ENCODE data around the gene GSS. TPM values are rescaled to one million over a fixed set of nuclear protein-coding genes. Genes with fewer than 3 reads are reported as not detected.

The GSS gene
- total and polyA plus RNA-seq, 2 of the 8 experiments (the other 6 are each of a cell fraction or from before 2014, with no cell fraction given), result 34.6 to 43.2 TPM

DNA sequence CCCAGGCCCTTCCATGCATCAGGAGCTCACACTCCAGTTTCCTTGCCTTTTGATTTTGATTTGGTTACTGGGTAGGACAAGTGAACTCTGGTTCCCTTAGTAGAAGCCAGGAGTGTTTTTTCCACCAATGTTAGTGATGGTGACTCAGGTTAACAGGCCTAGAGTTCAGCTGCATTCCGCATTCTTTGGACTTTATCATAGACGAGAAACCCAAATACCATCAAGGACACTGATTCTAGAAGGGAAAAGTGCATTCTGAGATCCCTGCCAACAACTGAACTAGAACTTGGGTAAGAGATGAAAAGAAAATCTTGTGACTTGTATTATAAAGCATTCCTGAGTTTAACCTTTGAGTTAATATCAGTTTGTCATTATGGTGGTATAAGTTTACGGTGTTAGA lies 8.9 kb downstream of the GSS start:
- 85% methylated on average over 3 of the region's 3 CpGs; no CpG with 5 or more reads in 1 of the 2 experiments for WGBS, 2 experiments (ENCODE audit: extremely low coverage in 1 of 2, insufficient coverage in 1 of 2, insufficient read length in 1 of 2, insufficient replicate concordance in 2 of 2, low coverage in 1 of 2, low lambda C conversion rate in 2 of 2, missing lambda C conversion rate in 1 of 2)
- H2BK15ac ChIP-seq (ENCODE audit: low read length), result no peak overlapping the region
- DNase-seq (ENCODE audit: low read depth in 1 of 2, low spot score in 2 of 2) (no peak), FAIRE-seq (no peak)
- no peak overlapping the region for H2BK12ac ChIP-seq (ENCODE audit: low read depth, low read length)
- POLR2A ChIA-PET (ENCODE audit: partially characterized antibody), result interaction anchor here (0.8 to 0.9 kb wide), 2 partner anchors 8 to 22 kb away, joined by 3 read pairs; no protein-coding TSS in a partner anchor
- H4K20me1 ChIP-seq (replicated peaks in 1 of 2; ENCODE audit: control insufficient read depth in 1 of 2, insufficient read depth in 2 of 2, low read length in 2 of 2), result peaks cover 0 to 3% of the 10 kb centered on the region in 2 experiments
- no peak overlapping the region for H3K4me2 ChIP-seq (ENCODE audit: insufficient read depth in 1 of 2, low read depth in 2 of 2, low read length in 2 of 2)
- no peak overlapping the region for H4K8ac ChIP-seq (ENCODE audit: extremely low read depth, insufficient read depth, low read length)
- peaks cover 2 to 16% (median 10%) of the 10 kb centered on the region in 4 experiments; a peak in 4 of 8 replicates for H3K36me3 ChIP-seq (ENCODE audit: control insufficient read depth in 2 of 4, insufficient read depth in 4 of 4, low read length in 3 of 4)
- H3K14ac ChIP-seq (ENCODE audit: insufficient read length), result no peak overlapping the region
- no peaks in the 10 kb centered on the region for H3K4me1 ChIP-seq (replicated peaks in 1 of 4; ENCODE audit: control insufficient read depth in 3 of 4, insufficient read depth in 4 of 4, low read length in 3 of 4)
- H2BK20ac ChIP-seq (ENCODE audit: low read length), result no peak overlapping the region
- H2AFZ ChIP-seq (ENCODE audit: low read length), result no peak overlapping the region
- H3K27ac ChIP-seq (ENCODE audit: low read depth, low read length), result no peak overlapping the region
- H4K91ac ChIP-seq (replicated peaks; ENCODE audit: insufficient read length, low read length), result no peak overlapping the region
- no peak overlapping the region for H2AK5ac ChIP-seq (ENCODE audit: low read depth, low read length)
- CTCF ChIA-PET (ENCODE audit: partially characterized antibody), result interaction anchor here (0.6 to 2.4 kb wide), 2 partner anchors 56 to 72 kb away, joined by 4 to 5 read pairs; no protein-coding TSS in a partner anchor
- H3K9ac ChIP-seq (replicated peaks in 1 of 4; ENCODE audit: extremely low read depth in 1 of 4, low read depth in 3 of 4, low read length in 3 of 4), result no peak overlapping the region
- no peak overlapping the region for H3K4me3 ChIP-seq (ENCODE audit: extremely low read depth in 1 of 4, insufficient read depth in 2 of 4, low read depth in 3 of 4, low read length in 4 of 4)
- no peaks in the 10 kb centered on the region for H3K79me2 ChIP-seq (ENCODE audit: control insufficient read depth in 1 of 2, insufficient read depth in 2 of 2, low read length in 2 of 2)
- no peak overlapping the region for H4K5ac ChIP-seq (ENCODE audit: insufficient read length, low read depth, low read length)
- no peak overlapping the region for H2BK120ac ChIP-seq (replicated peaks; ENCODE audit: low read depth, low read length)
- no peaks in the 10 kb centered on the region for H3K79me1 ChIP-seq (ENCODE audit: low read depth, low read length)
- no peak overlapping the region for H2BK5ac ChIP-seq (ENCODE audit: low read depth, low read length)
- H3K23ac ChIP-seq (ENCODE audit: insufficient read length), result no peak overlapping the region
- no peak overlapping the region for H3K4ac ChIP-seq (replicated peaks; ENCODE audit: insufficient read length, low read depth, low read length)
- no peaks in the 10 kb centered on the region for H3K23me2 ChIP-seq (ENCODE audit: low read depth, low read length)
- H3K9me3 ChIP-seq (ENCODE audit: insufficient read depth in 2 of 2, low read depth in 1 of 2, low read length in 1 of 2), result no peaks in the 10 kb centered on the region
- H3K27me3 ChIP-seq (replicated peaks in 1 of 4; ENCODE audit: control insufficient read depth in 3 of 4, extremely low read depth in 1 of 4, insufficient read depth in 3 of 4, low read length in 3 of 4), result no peaks in the 10 kb centered on the region
- H3K18ac ChIP-seq (ENCODE audit: extremely low read depth, low read length), result no peak overlapping the region
- H3K56ac ChIP-seq (replicated peaks; ENCODE audit: insufficient read length, low read depth, low read length), result no peak overlapping the region
- TF ChIP-seq NRF1 (IDR thresholded peaks at IDR 0.05; ENCODE audit: low read depth, low read length) (no peak), SP4 (IDR thresholded peaks at IDR 0.05; ENCODE audit: low read length) (no peak), PHF8 (conservative IDR thresholded peaks at IDR 0.05; ENCODE audit: low read depth, low read length) (no peak), SIN3A (conservative IDR thresholded peaks at IDR 0.05 in 1 of 2, IDR thresholded peaks at IDR 0.05 in 1 of 2; ENCODE audit: low read depth in 1 of 2, low read length in 2 of 2) (no peak), RFX5 (IDR thresholded peaks at IDR 0.05; ENCODE audit: borderline replicate concordance, low read depth, low read length) (no peak), TCF12 (IDR thresholded peaks at IDR 0.05; ENCODE audit: low read depth, low read length) (no peak), CREB1 (IDR thresholded peaks at IDR 0.05) (no peak), CTCF (IDR thresholded peaks at IDR 0.05; ENCODE audit: control extremely low read depth in 1 of 3, insufficient read depth in 1 of 3, low read depth in 1 of 3, low read length in 3 of 3) (no peak), SAP30 (IDR thresholded peaks at IDR 0.05; ENCODE audit: insufficient read depth, insufficient replicate concordance, low read length) (no peak), KDM4A (IDR thresholded peaks at IDR 0.05; ENCODE audit: low read depth, low read length, severe bottlenecking) (no peak), RXRA (IDR thresholded peaks at IDR 0.05; ENCODE audit: insufficient read depth, low read depth, low read length) (no peak)

Data from H1 (cell line).